ENCODE measurements around the gene FOXP1. TPM values are rescaled to one million over a fixed set of nuclear protein-coding genes. Genes with fewer than 3 reads are reported as not detected.
A peak's percentile ranks its signal among the peaks of the same experiment; 100 is the strongest.

Gene FOXP1
- total and polyA plus RNA-seq, 2 of the 8 experiments (the other 6 are each of a cell fraction or from before 2014, with no cell fraction given): 13.9 to 25.4 TPM

DNA sequence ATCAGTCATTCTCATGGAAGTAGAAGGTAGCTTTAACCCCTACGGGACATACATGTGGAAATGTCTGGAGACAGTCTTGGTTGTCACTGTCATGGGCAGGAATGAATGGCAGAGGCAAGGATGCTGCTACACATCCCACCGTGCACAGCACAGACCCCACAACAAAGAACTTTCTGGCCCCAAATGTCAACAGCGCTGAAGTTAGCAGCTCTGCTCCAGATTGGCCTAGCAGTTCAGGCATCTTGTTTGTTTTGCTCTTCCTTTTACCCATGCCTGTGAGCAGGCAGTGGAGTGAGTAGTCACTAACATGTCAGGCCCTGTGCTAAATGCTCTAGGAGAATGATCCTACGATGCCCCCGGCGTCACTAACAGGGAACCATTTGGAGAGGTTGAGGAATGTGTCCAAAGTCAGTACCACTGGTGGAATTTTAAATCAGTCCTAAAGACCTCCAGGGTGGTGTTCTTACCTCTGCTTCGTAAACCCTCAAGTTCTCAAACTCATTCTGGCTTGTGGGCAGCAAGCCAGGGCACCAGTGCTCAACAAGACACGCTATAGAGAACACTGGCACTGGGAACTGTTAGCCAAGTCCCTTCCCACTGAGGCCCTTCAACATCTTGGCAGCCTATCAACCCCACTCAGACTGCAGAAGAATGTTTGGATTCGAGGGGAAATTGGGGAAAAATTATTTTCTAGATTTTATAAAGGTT is 142.2 kb downstream of the FOXP1 start:
- Histone ChIP-seq H2BK120ac (replicated peaks; ENCODE audit: low read depth, low read length) (no peak overlapping the region), H2BK5ac (ENCODE audit: low read depth, low read length) (no peak overlapping the region), H2AFZ (ENCODE audit: low read length) (no peak overlapping the region), H3K27me3 (replicated peaks in 1 of 4; ENCODE audit: control insufficient read depth in 3 of 4, extremely low read depth in 1 of 4, insufficient read depth in 3 of 4, low read length in 3 of 4) (no peaks in the 10 kb centered on the region), H3K4me1 (replicated peaks in 1 of 4; ENCODE audit: control insufficient read depth in 3 of 4, insufficient read depth in 4 of 4, low read length in 3 of 4) (0 out of 7 replicates have a peak, but pooled peaks cover 0 to 2% (median 0%) of the 10 kb centered on the region in 4 experiments), H3K4me3 (ENCODE audit: extremely low read depth in 1 of 4, insufficient read depth in 2 of 4, low read depth in 3 of 4, low read length in 4 of 4) (no peak overlapping the region), H3K79me1 (ENCODE audit: low read depth, low read length) (peaks cover 4% of the 10 kb centered on the region; the same call in 1 of the 2 replicates), H2BK20ac (ENCODE audit: low read length) (0 out of 2 replicates have a peak overlapping the region, but pooled peaks have one; percentile 26), H2AK5ac (ENCODE audit: low read depth, low read length) (no peak overlapping the region), H3K79me2 (ENCODE audit: control insufficient read depth in 1 of 2, insufficient read depth in 2 of 2, low read length in 2 of 2) (no peaks in the 10 kb centered on the region), H4K5ac (ENCODE audit: insufficient read length, low read depth, low read length) (no peak overlapping the region), H3K56ac (replicated peaks; ENCODE audit: insufficient read length, low read depth, low read length) (no peak overlapping the region), H3K4ac (replicated peaks; ENCODE audit: insufficient read length, low read depth, low read length) (no peak overlapping the region), H3K4me2 (ENCODE audit: insufficient read depth in 1 of 2, low read depth in 2 of 2, low read length in 2 of 2) (no peak overlapping the region), H2BK12ac (ENCODE audit: low read depth, low read length) (no peak overlapping the region), H3K23me2 (ENCODE audit: low read depth, low read length) (no peaks in the 10 kb centered on the region), H3K18ac (ENCODE audit: extremely low read depth, low read length) (no peak overlapping the region), H3K14ac (ENCODE audit: insufficient read length) (no peak overlapping the region), H3K27ac (ENCODE audit: low read depth, low read length) (no peak overlapping the region), H3K9me3 (ENCODE audit: insufficient read depth in 2 of 2, low read depth in 1 of 2, low read length in 1 of 2) (no peaks in the 10 kb centered on the region), H3K9ac (replicated peaks in 1 of 4; ENCODE audit: extremely low read depth in 1 of 4, low read depth in 3 of 4, low read length in 3 of 4) (no peak overlapping the region), H3K23ac (ENCODE audit: insufficient read length) (no peak overlapping the region), H4K91ac (replicated peaks; ENCODE audit: insufficient read length, low read length) (no peak overlapping the region), H4K8ac (ENCODE audit: extremely low read depth, insufficient read depth, low read length) (no peak overlapping the region), H4K20me1 (replicated peaks in 1 of 2; ENCODE audit: control insufficient read depth in 1 of 2, insufficient read depth in 2 of 2, low read length in 2 of 2) (peaks cover 0 to 2% of the 10 kb centered on the region in 2 experiments), H3K36me3 (ENCODE audit: control insufficient read depth in 2 of 4, insufficient read depth in 4 of 4, low read length in 3 of 4) (0 out of 8 replicates have a peak, but pooled peaks cover 0 to 2% (median 0%) of the 10 kb centered on the region in 4 experiments), H2BK15ac (ENCODE audit: low read length) (no peak overlapping the region)
- CTCF ChIA-PET (ENCODE audit: partially characterized antibody): interaction anchor here (1.1 to 1.8 kb wide), 5 partner anchors 10 to 44 kb away, joined by 3 to 5 read pairs (median 5); no protein-coding TSS in a partner anchor
- FAIRE-seq: no peak
- DNase-seq (ENCODE audit: low read depth in 1 of 2, low spot score in 2 of 2): no peak
- no peak for TF ChIP-seq E2F6 (IDR thresholded peaks at IDR 0.05)
- TF ChIP-seq HDAC2 (IDR thresholded peaks at IDR 0.05; ENCODE audit: borderline replicate concordance in 1 of 2, low read depth in 2 of 2, low read length in 2 of 2): no peak
- TF ChIP-seq SUZ12 (IDR thresholded peaks at IDR 0.05; ENCODE audit: low read length): no peak
- no peak for TF ChIP-seq KDM4A (IDR thresholded peaks at IDR 0.05; ENCODE audit: low read depth, low read length, severe bottlenecking)
- TF ChIP-seq, protein P1, sequence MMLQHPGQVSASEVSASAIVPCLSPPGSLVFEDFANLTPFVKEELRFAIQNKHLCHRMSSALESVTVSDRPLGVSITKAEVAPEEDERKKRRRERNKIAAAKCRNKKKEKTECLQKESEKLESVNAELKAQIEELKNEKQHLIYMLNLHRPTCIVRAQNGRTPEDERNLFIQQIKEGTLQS (IDR thresholded peaks at IDR 0.05; ENCODE audit: insufficient read depth, low read depth, low read length): no peak
- TF ChIP-seq TBP (IDR thresholded peaks at IDR 0.05; ENCODE audit: low read depth, low read length): no peak
- no peak for TF ChIP-seq CHD2 (IDR thresholded peaks at IDR 0.05; ENCODE audit: low read length)
- no peak for TF ChIP-seq RNF2 (IDR thresholded peaks at IDR 0.05; ENCODE audit: borderline replicate concordance, low read depth, low read length, missing control alignments, poor library complexity, severe bottlenecking)
- TF ChIP-seq CHD1 (IDR thresholded peaks at IDR 0.05; ENCODE audit: low read depth, low read length): no peak
- 90% methylated on average over 9 of the region's 9 CpGs; no CpG with 5 or more reads in 1 of the 2 experiments for WGBS, 2 experiments (ENCODE audit: extremely low coverage in 1 of 2, insufficient coverage in 1 of 2, insufficient read length in 1 of 2, insufficient replicate concordance in 2 of 2, low coverage in 1 of 2, low lambda C conversion rate in 2 of 2, missing lambda C conversion rate in 1 of 2)
- POLR2A ChIA-PET (ENCODE audit: partially characterized antibody): interaction anchor here (1.2 kb wide), 1 partner anchor 12 kb away, joined by 3 read pairs; no protein-coding TSS in a partner anchor

Measured in H1 (cell line).